HEK293T (cell line): ENCODE results near the gene CAMK2G.

ENCODE experiments used
- BHLHE40 ChIP-seq: fragments of 450-650 bp; IDR thresholded peaks from 2 replicates; pipeline ENCODE4 v1.6.1; 2016; ENCODE audit warnings: mild to moderate bottlenecking, moderate library complexity, borderline replicate concordance
- ELF4 ChIP-seq: fragments of 450-650 bp; IDR thresholded peaks from 2 replicates; pipeline ENCODE4 v1.6.1; 2017; ENCODE audit warnings: antibody characterized with exemption
- FOXK2 ChIP-seq: fragments of 450-650 bp; IDR thresholded peaks from 2 replicates; pipeline ENCODE4 v1.6.1; 2016; ENCODE audit warnings: mild to moderate bottlenecking
- SUZ12 ChIP-seq: fragments of 450-650 bp; IDR thresholded peaks from 2 replicates; pipeline ENCODE4 v1.6.1; 2016; ENCODE audit warnings: mild to moderate bottlenecking

- TF ChIP-seq FOXK2 (no peak), BHLHE40 (no peak), ELF4 (no peak), SUZ12 (no peak)
These were observed 61.7 kb downstream of the CAMK2G start for GRCh38 chr10:73812657-73813056.
